Measurements from ENCODE around the gene EYS. TPM values are rescaled to one million over a fixed set of nuclear protein-coding genes. Genes with fewer than 3 reads are reported as not detected.

The EYS gene
- total and polyA plus RNA-seq, 4 donors, result 0.08 to 0.63 (median 0.36) TPM

GRCh38 chr6:65000815-65001214 is 706.2 kb downstream of the EYS start:
- peaks cover 0 to 4% (median 0%) of the 10 kb centered on the region in 4 donors for H3K9me3 ChIP-seq (ENCODE audit: control insufficient read depth in 4 of 4, low read length in 3 of 4)
- no peak for DNase-seq (ENCODE audit: low spot score)
- 86% methylated on average over 7 of the region's 7 CpGs for WGBS
- no peaks in the 10 kb centered on the region for H3K36me3 ChIP-seq (ENCODE audit: control insufficient read depth in 4 of 4, insufficient read depth in 3 of 4, low read depth in 1 of 4, low read length in 3 of 4)
- H3K4me3 ChIP-seq (ENCODE audit: low read depth in 1 of 3, low read length in 3 of 3), result no peak overlapping the region
- H3K9ac ChIP-seq (ENCODE audit: low read depth in 1 of 2, low read length in 2 of 2), result no peak overlapping the region
- no peak overlapping the region for H3K27ac ChIP-seq (ENCODE audit: low read depth in 1 of 2, low read length in 2 of 2)
- H3K4me1 ChIP-seq (ENCODE audit: control insufficient read depth in 4 of 4, insufficient read depth in 4 of 4, low read length in 3 of 4), result no peaks in the 10 kb centered on the region
- H3K27me3 ChIP-seq (ENCODE audit: control insufficient read depth in 4 of 4, insufficient read depth in 4 of 4, low read length in 3 of 4), result peaks cover 0 to 3% (median 0%) of the 10 kb centered on the region in 4 donors
- no peak for TF ChIP-seq RAD21 (IDR thresholded peaks at IDR 0.05)
- no peak for TF ChIP-seq REST (IDR thresholded peaks at IDR 0.05)
- no peak for TF ChIP-seq SP1 (IDR thresholded peaks at IDR 0.05)
- no peak for TF ChIP-seq FOXA2 (IDR thresholded peaks at IDR 0.05)
- TF ChIP-seq RXRA (IDR thresholded peaks at IDR 0.05), result no peak
- TF ChIP-seq HNF4G (IDR thresholded peaks at IDR 0.05), result no peak
- TF ChIP-seq HNF4A (conservative IDR thresholded peaks at IDR 0.05), result no peak
- TF ChIP-seq YY1 (IDR thresholded peaks at IDR 0.05), result no peak
- TF ChIP-seq GABPA (IDR thresholded peaks at IDR 0.05 in 1 of 2, conservative IDR thresholded peaks at IDR 0.05 in 1 of 2), result no peak
- TF ChIP-seq MAX (IDR thresholded peaks at IDR 0.05), result no peak
- no peak for TF ChIP-seq ATF3 (IDR thresholded peaks at IDR 0.05)
- TF ChIP-seq TAF1 (conservative IDR thresholded peaks at IDR 0.05), result no peak
- TF ChIP-seq NR2F2 (IDR thresholded peaks at IDR 0.05), result no peak
- no peak for TF ChIP-seq FOXA1 (IDR thresholded peaks at IDR 0.05)
- TF ChIP-seq JUND (IDR thresholded peaks at IDR 0.05), result no peak
- TF ChIP-seq ZBTB33 (IDR thresholded peaks at IDR 0.05), result no peak
- no peak for TF ChIP-seq CTCF (IDR thresholded peaks at IDR 0.05; ENCODE audit: low read depth, low read length, missing input control)
- no peak for TF ChIP-seq EGR1 (IDR thresholded peaks at IDR 0.05; ENCODE audit: low read depth in 2 of 2)
